IMR-90 (cell line): ENCODE measurements around the gene CTDSPL. TPM values are rescaled to one million over a fixed set of nuclear protein-coding genes. Genes with fewer than 3 reads are reported as not detected.

Experiments
- ATAC-seq: fragments of 200-7000 bp; cut with Tn5 transposase; 2 replicates; pipeline ENCODE4 v1.9.1; 2020; ENCODE audit warnings: low read depth, mild to moderate bottlenecking, moderate library complexity
- BruUV-seq: library from RNA; stranded (reverse); fragments of 400-500 nt; replicated peaks from 2 replicates; lab custom pipeline; 2021; lab: Mats Ljungman, UMichigan
- CTCF ChIA-PET: fragments of 300-600 bp; formaldehyde crosslinking; extraction: SDS; loops from one replicate; lab custom pipeline; 2021; ENCODE audit warnings: antibody characterized with exemption; lab: Yijun Ruan, JAX
- POLR2A ChIA-PET: fragments of 300-600 bp; sonication (Branson Sonifier 250); formaldehyde crosslinking; loops from one replicate; lab custom pipeline; 2022; ENCODE audit warnings: antibody characterized with exemption; ENCODE audit not compliant: unreplicated experiment; lab: Charles Lee
- DNase-seq: peaks from one replicate; pipeline ENCODE4 v3.0.0; 2013
- H2AFZ ChIP-seq: replicated peaks from 2 replicates; pipeline ENCODE3; 2013; ENCODE audit warnings: low read length, mild to moderate bottlenecking; ENCODE audit not compliant: poor library complexity
- H2AK5ac ChIP-seq: 2 replicates; pipeline ENCODE4 v1.6.1; 2013; ENCODE audit warnings: low read depth, low read length, inconsistent platforms
- H2AK9ac ChIP-seq: replicated peaks from 2 replicates; pipeline ENCODE3; 2013; ENCODE audit warnings: mild to moderate bottlenecking, low read depth, low read length, moderate library complexity; ENCODE audit not compliant: poor library complexity
- H2BK120ac ChIP-seq: 2 replicates; pipeline ENCODE4 v1.6.1; 2013; ENCODE audit warnings: low read depth, low read length, inconsistent platforms
- H2BK15ac ChIP-seq: 3 replicates; pipeline ENCODE4 v1.6.1; 2013; ENCODE audit warnings: low read depth, low read length, inconsistent platforms
- H2BK20ac ChIP-seq: 2 replicates; pipeline ENCODE4 v1.6.1; 2013; ENCODE audit warnings: low read depth, mild to moderate bottlenecking, inconsistent platforms, low read length, moderate library complexity
- H2BK5ac ChIP-seq: 2 replicates; pipeline ENCODE4 v1.6.1; 2013; ENCODE audit warnings: mild to moderate bottlenecking, low read depth, low read length, inconsistent platforms; ENCODE audit not compliant: poor library complexity, severe bottlenecking
- H3K14ac ChIP-seq: replicated peaks from 2 replicates; pipeline ENCODE4 v1.6.1; 2013; ENCODE audit warnings: low read depth, low read length, inconsistent platforms
- H3K18ac ChIP-seq: 2 replicates; pipeline ENCODE4 v1.6.1; 2013; ENCODE audit warnings: low read depth, low read length, control low read depth
- H3K23ac ChIP-seq: 2 replicates; pipeline ENCODE4 v1.6.1; 2013; ENCODE audit warnings: low read depth, low read length, inconsistent platforms
- H3K27ac ChIP-seq: 2 replicates; pipeline ENCODE4 v1.5.1; 2013; ENCODE audit warnings: mild to moderate bottlenecking, control low read depth, low read length; ENCODE audit not compliant: insufficient read depth
- H3K27me3 ChIP-seq: 2 replicates; pipeline ENCODE4 v1.6.1; 2013; ENCODE audit warnings: low read length; ENCODE audit not compliant: control insufficient read depth, insufficient read depth
- H3K36me3 ChIP-seq: 2 replicates; pipeline ENCODE4 v1.6.1; 2013; ENCODE audit warnings: low read length, mixed read lengths; ENCODE audit not compliant: control insufficient read depth, insufficient read depth
- H3K4ac ChIP-seq: 2 replicates; pipeline ENCODE4 v1.6.1; 2013; ENCODE audit warnings: low read depth, low read length, inconsistent platforms
- H3K4me1 ChIP-seq: 2 replicates; pipeline ENCODE4 v1.6.1; 2013; ENCODE audit warnings: low read length, mixed read lengths; ENCODE audit not compliant: control insufficient read depth, insufficient read depth
- H3K4me2 ChIP-seq: 2 replicates; pipeline ENCODE4 v1.6.1; 2013; ENCODE audit warnings: low read depth, mild to moderate bottlenecking, control low read depth, low read length, moderate library complexity
- H3K4me3 ChIP-seq: 2 replicates; pipeline ENCODE4 v1.5.1; 2013; ENCODE audit warnings: low read depth, mild to moderate bottlenecking, control low read depth, low read length, moderate library complexity; ENCODE audit not compliant: insufficient read depth
- H3K56ac ChIP-seq: 2 replicates; pipeline ENCODE4 v1.6.1; 2013; ENCODE audit warnings: low read length, inconsistent platforms; ENCODE audit not compliant: insufficient read depth; ENCODE audit errors: extremely low read depth
- H3K79me1 ChIP-seq, 2 experiments: 2 replicates each; pipeline ENCODE4 v1.6.1; 2013; ENCODE audit warnings: low read length in 2 of 2, inconsistent platforms in 1 of 2, low read depth in 1 of 2
- H3K9ac ChIP-seq: 2 replicates; pipeline ENCODE4 v1.6.1; 2013; ENCODE audit warnings: low read depth, low read length, control low read depth
- H3K9me1 ChIP-seq: 2 replicates; pipeline ENCODE4 v1.6.1; 2013; ENCODE audit warnings: low read length, inconsistent platforms; ENCODE audit not compliant: insufficient read depth
- H3K9me3 ChIP-seq: 2 replicates; pipeline ENCODE4 v1.6.1; 2013; ENCODE audit warnings: low read length; ENCODE audit not compliant: control insufficient read depth, insufficient read depth
- H4K20me1 ChIP-seq: 2 replicates; pipeline ENCODE4 v1.6.1; 2013; ENCODE audit warnings: low read length, inconsistent platforms; ENCODE audit not compliant: insufficient read depth
- H4K5ac ChIP-seq: 2 replicates; pipeline ENCODE4 v1.6.1; 2013; ENCODE audit warnings: mild to moderate bottlenecking, low read depth, low read length, control low read depth
- H4K8ac ChIP-seq, 2 experiments: 2 replicates each; pipeline ENCODE4 v1.6.1; 2013; ENCODE audit warnings: low read depth in 2 of 2, low read length in 2 of 2, control low read depth in 1 of 2, inconsistent platforms in 1 of 2
- H4K91ac ChIP-seq: 2 replicates; pipeline ENCODE4 v1.6.1; 2013; ENCODE audit warnings: low read depth, low read length, inconsistent platforms; ENCODE audit not compliant: insufficient read depth
- CEBPB ChIP-seq: IDR thresholded peaks from 2 replicates; pipeline ENCODE4 v1.6.1; 2012; ENCODE audit warnings: low read depth, low read length, improper control_type of control experiment
- CHD1 ChIP-seq: IDR thresholded peaks from 2 replicates; pipeline ENCODE4 v1.6.1; 2012; ENCODE audit warnings: low read depth, low read length, improper control_type of control experiment
- FOS ChIP-seq: fragments of 150-350 bp; IDR thresholded peaks from 2 replicates; pipeline ENCODE4 v1.6.1; 2016; ENCODE audit warnings: low read depth, low read length
- MAZ ChIP-seq: IDR thresholded peaks from 2 replicates; pipeline ENCODE4 v1.6.1; 2012; ENCODE audit warnings: low read depth, mild to moderate bottlenecking, low read length, improper control_type of control experiment, moderate library complexity, borderline replicate concordance
- MXI1 ChIP-seq: IDR thresholded peaks from 2 replicates; pipeline ENCODE4 v1.6.1; 2012; ENCODE audit warnings: low read depth, mild to moderate bottlenecking, low read length, moderate library complexity, borderline replicate concordance
- WGBS, 2 experiments: methylation state at CpG; one replicate each; pipeline versions ENCODE4 v1.1.5 to v1.1.7; 2013; ENCODE audit warnings: missing lambda C conversion rate in 2 of 2; ENCODE audit not compliant: insufficient read length in 1 of 2; ENCODE audit errors: extremely low coverage in 2 of 2; 5-methylcytosine and 5-hydroxymethylcytosine counted together
- dilution Hi-C: fragments of 300-500 bp; cut with HindIII; formaldehyde crosslinking; loops from one replicate; pipeline ENCODE4 v1.14.3; 2018; ENCODE audit warnings: low sequenced_read_pairs; ENCODE audit not compliant: unreplicated experiment
- in situ Hi-C: fragments of 300-500 bp; cut with MboI; formaldehyde crosslinking; loops from 3 replicates; pipeline ENCODE4 v1.14.3; 2019; ENCODE audit warnings: low sequenced_read_pairs, inconsistent platforms, mixed read lengths
- intact Hi-C: fragments of 100-400 bp; cut with micrococcal nuclease; formaldehyde crosslinking; loops from 2 replicates; pipeline ENCODE4 v1.10.0; 2022
- polyA plus RNA-seq, 3 experiments: library from polyadenylated mRNA; depleted of rRNA; stranded (reverse); fragments of >200 nt; gene quantifications; 2 replicates each; pipeline ENCODE4 v1.2.3, GENCODE V29; 2012; ENCODE audit warnings: low replicate concordance in 1 of 3
- total RNA-seq: library from RNA; depleted of rRNA; stranded (reverse); fragments of >200 nt; gene quantifications from 2 replicates; pipeline ENCODE4 v1.2.3, GENCODE V29; 2012
- TF ChIP-seq, protein P1 (sequence below): conservative IDR thresholded peaks from 2 replicates; pipeline ENCODE4 v1.5.1; 2012; ENCODE audit warnings: mild to moderate bottlenecking, low read depth, low read length, improper control_type of control experiment

The CTDSPL gene
- total and polyA plus RNA-seq, 2 of the 4 experiments (the other 2 are of a cell fraction): 24.5 to 29.0 TPM

DNA sequence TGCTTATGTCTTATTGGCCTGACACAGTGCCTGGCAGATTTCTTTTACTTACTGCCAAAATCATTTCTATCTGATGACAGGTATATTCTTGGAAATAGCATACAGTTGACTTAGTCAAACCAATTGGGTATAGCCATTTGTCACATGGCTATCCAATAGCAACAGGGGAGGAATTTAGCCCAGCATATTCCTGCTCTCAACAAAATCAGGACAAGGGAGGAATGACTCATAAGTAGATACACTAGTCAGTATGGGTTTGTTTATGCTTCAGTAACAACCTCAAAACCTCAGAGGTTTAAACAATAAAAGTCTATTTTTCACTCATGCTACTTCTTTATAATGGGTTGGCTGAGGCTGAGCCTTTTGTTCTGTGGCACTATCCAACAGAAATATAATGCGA lies 90.9 kb downstream of the CTDSPL start:
- no peaks in the 10 kb centered on the region for H3K27me3 ChIP-seq
- no peak overlapping the region for H3K9ac ChIP-seq
- H3K14ac ChIP-seq: no peak overlapping the region
- DNase-seq: peak; percentile 76
- H3K9me1 ChIP-seq: peaks cover 9% of the 10 kb centered on the region
- peak; percentile 52 for ATAC-seq
- H3K4me3 ChIP-seq: no peak overlapping the region
- dilution Hi-C loops (no loop called here), intact Hi-C loops (loop anchor here (5.0 kb wide), 1 partner anchor 505 kb away; no protein-coding TSS in a partner anchor), in situ Hi-C loops (no loop called here)
- no peak overlapping the region for H2BK20ac ChIP-seq
- no peak overlapping the region for H3K18ac ChIP-seq
- H4K8ac ChIP-seq: no peak overlapping the region
- ChIA-PET POLR2A (no interaction called here), CTCF (interaction anchor here (1.6 kb wide), 1 partner anchor 44 kb away, joined by 3 read pairs; no protein-coding TSS in a partner anchor)
- no peak overlapping the region for H2AK9ac ChIP-seq
- no peak overlapping the region for H2AK5ac ChIP-seq
- no peaks in the 10 kb centered on the region for H3K9me3 ChIP-seq
- H3K27ac ChIP-seq: no peak overlapping the region
- no peak overlapping the region for H2BK120ac ChIP-seq
- TF ChIP-seq MXI1 (no peak), CHD1 (no peak), FOS (0 out of 2 replicates have a peak, but pooled peaks have one; percentile 10), CEBPB (no peak), MAZ (no peak)
- TF ChIP-seq, protein P1, sequence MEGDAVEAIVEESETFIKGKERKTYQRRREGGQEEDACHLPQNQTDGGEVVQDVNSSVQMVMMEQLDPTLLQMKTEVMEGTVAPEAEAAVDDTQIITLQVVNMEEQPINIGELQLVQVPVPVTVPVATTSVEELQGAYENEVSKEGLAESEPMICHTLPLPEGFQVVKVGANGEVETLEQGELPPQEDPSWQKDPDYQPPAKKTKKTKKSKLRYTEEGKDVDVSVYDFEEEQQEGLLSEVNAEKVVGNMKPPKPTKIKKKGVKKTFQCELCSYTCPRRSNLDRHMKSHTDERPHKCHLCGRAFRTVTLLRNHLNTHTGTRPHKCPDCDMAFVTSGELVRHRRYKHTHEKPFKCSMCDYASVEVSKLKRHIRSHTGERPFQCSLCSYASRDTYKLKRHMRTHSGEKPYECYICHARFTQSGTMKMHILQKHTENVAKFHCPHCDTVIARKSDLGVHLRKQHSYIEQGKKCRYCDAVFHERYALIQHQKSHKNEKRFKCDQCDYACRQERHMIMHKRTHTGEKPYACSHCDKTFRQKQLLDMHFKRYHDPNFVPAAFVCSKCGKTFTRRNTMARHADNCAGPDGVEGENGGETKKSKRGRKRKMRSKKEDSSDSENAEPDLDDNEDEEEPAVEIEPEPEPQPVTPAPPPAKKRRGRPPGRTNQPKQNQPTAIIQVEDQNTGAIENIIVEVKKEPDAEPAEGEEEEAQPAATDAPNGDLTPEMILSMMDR: no peak
- no peak overlapping the region for H3K56ac ChIP-seq
- no peak overlapping the region for H3K4me2 ChIP-seq
- H4K91ac ChIP-seq: no peak overlapping the region
- no CpG with 5 or more reads among the region's 1 CpG for WGBS, 2 experiments
- H4K20me1 ChIP-seq: no peaks in the 10 kb centered on the region
- H3K4me1 ChIP-seq: peaks cover 12% of the 10 kb centered on the region
- H3K23ac ChIP-seq: no peak overlapping the region
- no TSS peak for BruUV-seq
- peaks cover 10 to 18% of the 10 kb centered on the region in 2 experiments; a peak in 3 of 4 replicates for H3K79me1 ChIP-seq
- H2BK15ac ChIP-seq: no peak overlapping the region
- no peak overlapping the region for H2BK5ac ChIP-seq
- peaks cover 4% of the 10 kb centered on the region for H3K36me3 ChIP-seq
- H4K5ac ChIP-seq: no peak overlapping the region
- no peak overlapping the region for H3K4ac ChIP-seq
- H2AFZ ChIP-seq: no peak overlapping the region
